ENCODE results near the gene TBC1D4.

- no peak for TF ChIP-seq CTCF (IDR thresholded peaks at IDR 0.05; ENCODE audit: low read length)
- TF ChIP-seq EZH2phosphoT487 (IDR thresholded peaks at IDR 0.05; ENCODE audit: low read length) = no peak
These were observed 154.8 kb downstream of the TBC1D4 start for GRCh38 chr13:75327135-75327510.
